DMS53 treated with DMSO at 0.1 percent for 48 hours (cell line): Measurements from ENCODE around the gene WARS2.
"Not testable (repeated sequence)": the region's sequence is repeated elsewhere in the genome, so short reads cannot be mapped to it uniquely, and the experiment has no call there.

Source experiments
- DNase-seq: peaks from one replicate; lab custom pipeline; 2025; ENCODE audit not compliant: unreplicated experiment; lab: John Stamatoyannopoulos, UW

WARS2 gene

DNA sequence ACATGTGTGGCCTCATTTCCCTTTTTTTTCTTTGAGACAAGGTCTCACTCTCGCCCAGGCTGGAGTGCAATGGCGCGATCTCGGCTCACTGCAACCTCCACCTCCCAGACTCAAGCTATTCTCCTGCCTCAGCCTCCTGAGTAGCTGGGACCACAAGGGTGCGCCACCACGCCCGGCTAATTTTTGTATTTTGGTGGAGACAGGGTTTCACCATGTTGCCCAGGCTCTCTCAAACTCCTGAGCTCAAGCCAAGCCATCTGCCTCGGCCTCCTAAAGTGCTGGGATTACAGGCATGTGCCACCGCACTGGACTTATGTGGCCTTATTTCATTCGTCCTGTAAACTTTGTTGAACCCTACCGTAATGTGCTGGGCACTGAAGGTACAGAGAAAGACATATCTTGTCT is 569 bp upstream of the WARS2 start:
- DNase-seq: no peak

DNA sequence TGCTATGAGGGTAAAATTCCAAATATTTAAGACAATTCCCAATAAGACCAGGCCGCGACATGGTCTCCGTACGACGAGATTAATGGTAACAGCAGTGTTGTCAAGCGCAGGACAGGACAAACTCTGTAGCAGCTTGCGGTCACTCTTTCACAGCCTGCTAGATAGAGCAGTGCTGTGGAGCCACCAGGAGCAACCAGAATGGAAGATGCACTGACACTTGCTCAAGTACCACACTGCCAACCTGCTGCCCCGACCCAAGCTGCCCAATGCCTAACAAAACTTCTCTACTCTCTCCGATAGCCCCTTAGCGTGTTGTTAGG is 636 bp downstream of the WARS2 start:
- DNase-seq: peak; percentile 28

DNA sequence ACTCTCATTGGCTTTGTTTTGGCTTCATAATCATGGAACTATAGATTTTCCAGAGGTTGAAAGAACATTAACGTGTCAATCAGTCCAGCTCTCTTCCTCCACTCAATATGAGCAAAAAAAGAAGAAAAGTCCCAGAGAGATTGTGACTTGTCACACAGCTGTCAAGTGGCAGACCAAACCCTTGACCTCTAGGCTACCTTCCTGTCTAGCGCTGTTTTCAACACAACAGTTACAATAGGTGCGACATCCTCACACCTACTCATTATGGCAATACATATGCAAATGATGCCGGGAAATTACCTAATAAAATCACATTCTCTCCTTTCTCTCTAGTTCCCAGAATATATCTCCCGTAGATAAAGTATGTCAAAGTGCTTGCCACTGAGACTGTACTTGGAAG is 1.1 kb downstream of the WARS2 start:
- DNase-seq: no peak

GRCh38 chr1:119136401-119136800 is 4.1 kb downstream of the WARS2 start:
- no peak for DNase-seq

DNA sequence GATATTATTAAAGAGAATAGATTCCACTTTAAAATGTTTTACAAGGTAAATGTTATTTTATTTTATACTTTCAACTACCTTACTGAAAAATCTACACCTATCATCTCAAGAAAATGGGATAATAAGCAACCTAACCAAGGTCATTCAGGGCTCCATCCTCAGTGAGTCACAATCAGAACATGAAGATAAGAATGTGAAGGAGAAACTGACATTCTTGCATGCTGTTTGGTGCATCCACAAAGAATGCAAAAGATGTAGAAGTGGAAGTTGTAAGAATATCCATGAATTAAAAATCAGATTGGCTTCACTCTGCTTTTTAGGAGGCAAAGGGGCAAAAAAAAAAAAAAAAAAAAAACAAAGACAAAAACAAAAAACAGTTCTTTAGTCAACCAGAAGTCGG is 6.5 kb downstream of the WARS2 start:
- no peak for DNase-seq

DNA sequence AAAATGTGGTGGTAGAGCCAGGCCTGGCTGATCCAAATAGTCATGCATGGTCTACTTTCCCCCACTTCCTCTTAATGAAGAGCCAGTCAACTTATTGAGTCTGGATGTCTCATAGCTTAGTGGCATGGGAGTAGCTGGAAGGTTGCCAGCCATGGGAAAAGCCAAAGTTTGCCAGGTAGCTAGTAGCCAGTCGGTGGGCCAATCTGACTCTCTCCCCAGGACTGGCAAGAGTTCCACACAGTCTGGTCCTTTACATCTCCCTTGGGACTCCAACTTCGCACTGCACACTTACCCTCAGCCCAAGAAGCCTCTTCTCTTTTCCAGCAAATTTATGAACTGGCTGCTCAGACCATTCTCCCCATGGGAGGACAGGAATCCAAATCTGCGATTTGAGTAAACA is 8.3 kb downstream of the WARS2 start:
- DNase-seq: no peak

DNA sequence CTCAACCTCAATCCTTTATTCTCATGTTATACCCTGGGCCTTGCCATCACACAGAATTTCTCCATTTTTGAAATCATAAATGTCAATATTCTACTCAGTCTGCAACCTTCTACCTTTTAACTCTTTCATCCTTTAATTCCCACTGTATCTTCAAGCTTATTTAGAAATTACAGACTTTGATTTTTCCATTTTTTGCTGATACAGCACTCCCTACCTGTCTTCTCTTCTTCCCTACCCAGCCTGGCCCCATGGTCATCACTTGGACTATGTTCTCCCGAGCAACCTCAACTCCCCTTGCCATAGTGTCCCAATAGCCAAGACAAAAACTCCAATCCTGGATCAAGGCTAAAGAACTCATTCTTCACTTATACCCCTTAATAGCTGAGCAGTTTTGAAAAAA is 14.6 kb downstream of the WARS2 start:
- no peak for DNase-seq

GRCh38 chr1:119124764-119125163 is 15.7 kb downstream of the WARS2 start:
- no peak for DNase-seq

DNA sequence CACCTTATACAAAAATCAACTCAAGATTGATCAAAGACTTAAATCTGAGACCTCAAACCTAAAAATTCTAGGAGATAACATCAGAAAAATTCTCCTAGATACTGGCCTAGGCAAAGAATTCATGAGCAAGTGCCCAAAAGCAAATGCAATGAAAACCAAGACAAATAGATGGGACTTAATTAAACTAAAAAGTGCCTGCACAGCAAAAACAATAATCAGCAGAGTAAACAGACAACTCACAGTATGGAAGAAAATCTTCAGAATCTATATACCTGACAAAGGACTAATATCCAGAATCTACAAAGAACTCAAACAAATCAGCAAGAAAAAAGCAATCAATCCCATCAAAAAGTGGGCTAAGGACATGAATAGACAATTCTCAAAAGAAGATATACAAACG is 18.6 kb downstream of the WARS2 start:
- DNase-seq: not testable (repeated sequence)

- no peak for DNase-seq
These were observed 23.7 kb downstream of the WARS2 start for GRCh38 chr1:119116725-119117124.

GRCh38 chr1:119115736-119116135 is 24.7 kb downstream of the WARS2 start:
- DNase-seq: no peak

DNA sequence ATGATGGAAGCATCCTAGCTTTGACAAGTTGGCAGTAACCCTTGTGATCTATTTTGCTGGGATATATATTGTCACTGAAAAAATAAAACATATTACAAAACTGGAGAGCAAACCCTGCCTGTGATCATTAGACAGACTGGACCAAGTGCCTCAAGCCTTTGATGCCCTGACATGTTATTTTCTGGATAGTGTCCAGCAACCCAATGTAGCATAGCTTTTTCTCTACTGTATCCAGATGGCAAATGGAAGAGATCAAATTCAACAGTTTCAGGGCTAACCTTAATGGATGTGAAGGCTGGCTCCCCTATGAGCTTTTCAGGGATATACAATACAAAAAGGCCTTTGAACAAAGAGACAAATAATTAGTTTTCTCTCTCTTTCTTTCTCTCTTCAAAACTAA is 25.1 kb downstream of the WARS2 start:
- DNase-seq: no peak

- no peak for DNase-seq
These were observed 25.7 kb downstream of the WARS2 start for GRCh38 chr1:119114786-119115185.

GRCh38 chr1:119112791-119113190 is 27.7 kb downstream of the WARS2 start:
- no peak for DNase-seq

GRCh38 chr1:119112244-119112643 is 28.2 kb downstream of the WARS2 start:
- no peak for DNase-seq

GRCh38 chr1:119108988-119109387 is 31.5 kb downstream of the WARS2 start:
- no peak for DNase-seq

DNA sequence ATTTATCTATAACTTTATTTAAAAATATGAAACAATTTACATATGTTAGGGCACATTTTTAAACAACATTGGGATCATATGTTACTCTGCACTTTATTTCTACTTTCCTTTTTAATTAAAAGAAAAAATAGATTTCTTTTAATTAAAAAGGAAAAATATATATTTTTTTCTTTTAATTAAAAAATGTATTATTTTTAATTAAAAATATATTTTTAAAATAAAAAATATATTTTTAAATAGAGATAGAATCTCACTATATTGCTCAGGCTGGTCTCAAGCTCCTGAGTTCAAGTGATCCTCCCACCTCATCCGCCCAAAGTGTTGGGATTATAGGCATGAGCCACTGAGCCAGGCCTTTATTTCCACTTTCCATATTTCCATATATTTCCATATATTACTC is 36.7 kb downstream of the WARS2 start:
- DNase-seq: no peak

GRCh38 chr1:119102051-119102450 is 38.4 kb downstream of the WARS2 start:
- DNase-seq: no peak

DNA sequence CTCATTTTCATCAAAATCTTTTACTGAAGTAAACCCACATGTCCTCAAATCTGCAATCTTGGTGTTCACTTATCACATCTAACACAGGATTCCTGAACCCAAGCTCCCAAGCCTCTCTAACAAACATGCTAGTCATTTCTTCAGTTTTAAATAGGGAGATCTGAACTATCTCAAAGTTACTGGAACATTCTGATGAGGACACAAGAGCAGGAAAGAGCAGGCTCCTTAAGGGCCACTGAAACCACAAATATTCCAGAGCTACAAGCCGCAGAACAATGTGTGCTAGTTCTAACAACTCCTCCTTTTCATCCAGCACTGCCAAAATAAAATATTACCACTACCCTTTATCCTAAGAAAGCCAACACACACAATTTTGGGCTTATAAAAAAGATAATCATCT is 38.9 kb downstream of the WARS2 start:
- no peak for DNase-seq

DNA sequence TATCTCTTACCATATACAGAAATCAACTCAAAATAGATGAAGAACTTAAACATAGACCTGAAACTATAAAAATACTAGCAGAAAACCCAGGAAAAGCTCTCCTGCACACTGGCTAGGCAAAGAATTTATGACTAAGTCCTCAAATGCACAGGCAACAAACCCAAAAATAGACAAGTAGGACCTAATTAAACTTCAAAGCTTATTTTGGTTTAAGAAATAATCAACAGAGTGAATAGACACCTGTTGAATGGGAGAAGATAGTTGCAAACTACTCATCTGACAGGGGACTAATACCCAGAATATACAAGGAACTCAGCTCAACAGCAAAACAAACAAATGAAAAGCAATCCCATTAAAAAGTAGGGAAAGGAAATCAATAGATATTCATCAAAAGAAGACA is 40.7 kb downstream of the WARS2 start:
- no peak for DNase-seq

DNA sequence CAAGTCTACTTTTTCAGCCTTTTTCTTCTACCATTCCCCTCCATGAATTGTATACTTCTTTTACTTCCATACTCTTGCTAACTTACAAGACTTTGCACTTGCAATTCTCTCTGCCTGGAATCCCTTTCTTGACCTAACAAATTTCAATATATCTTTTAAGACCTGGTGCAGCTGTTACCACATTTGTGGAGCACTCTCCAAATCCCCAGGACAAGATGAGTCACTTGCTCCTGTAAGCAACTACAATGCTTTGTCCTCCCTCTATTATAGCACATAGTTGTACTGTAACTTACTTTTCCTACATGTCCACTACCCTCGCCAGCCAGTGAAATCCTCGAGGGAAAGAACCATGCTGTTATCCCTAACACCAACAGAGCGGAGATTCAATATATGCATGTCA is 43.1 kb downstream of the WARS2 start:
- DNase-seq: no peak

DNA sequence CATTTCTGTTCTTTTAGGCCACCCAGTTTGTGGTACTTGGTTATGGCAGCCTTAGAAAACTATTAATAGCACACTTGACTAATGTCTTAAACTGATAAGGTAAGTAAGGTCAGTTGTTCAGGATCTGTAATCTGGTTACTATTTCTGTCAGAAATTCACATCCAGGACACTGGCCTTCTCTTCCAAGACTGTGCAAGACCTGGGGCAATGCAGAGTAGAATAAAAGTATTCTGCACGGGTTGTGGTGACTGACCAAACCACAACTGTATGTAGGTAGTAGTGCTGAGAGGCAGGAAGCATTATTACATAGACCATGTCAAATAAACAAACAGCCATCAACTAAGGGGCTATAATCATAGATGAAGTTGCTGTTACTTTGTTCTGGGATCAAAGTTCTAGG is 46.7 kb downstream of the WARS2 start:
- no peak for DNase-seq

GRCh38 chr1:119091618-119092017 is 48.8 kb downstream of the WARS2 start:
- DNase-seq: no peak

- no peak for DNase-seq
These were observed 50.2 kb downstream of the WARS2 start for GRCh38 chr1:119090250-119090649.
